Loucy (cell line): Measurements from ENCODE around the gene LRBA.

Experiments used
- H2AFZ ChIP-seq: fragments of 200-600 bp; sonication (generic); 2 replicates; pipeline ENCODE4 v1.6.0; 2016; ENCODE audit warnings: antibody characterized with exemption, mild to moderate bottlenecking, low read length, moderate library complexity
- H3F3A ChIP-seq: fragments of 200-600 bp; 2 replicates; pipeline ENCODE4 v1.6.0; 2016; ENCODE audit warnings: antibody characterized with exemption, low read depth, mild to moderate bottlenecking
- H3K27me3 ChIP-seq: fragments of 200-600 bp; sonication (generic); 2 replicates; pipeline ENCODE4 v1.6.1; 2014; ENCODE audit warnings: low read length, mild to moderate bottlenecking; ENCODE audit not compliant: insufficient read depth, poor library complexity, severe bottlenecking
- H3K36me3 ChIP-seq: fragments of 200-600 bp; sonication (generic); 2 replicates; pipeline ENCODE4 v1.6.1; 2016; ENCODE audit warnings: low read length; ENCODE audit not compliant: insufficient read depth
- H3K4me1 ChIP-seq: fragments of 200-600 bp; sonication (generic); 2 replicates; pipeline ENCODE4 v1.5.1; 2014; ENCODE audit warnings: low read length, mild to moderate bottlenecking; ENCODE audit not compliant: insufficient read depth, poor library complexity, severe bottlenecking
- H3K4me2 ChIP-seq: fragments of 200-600 bp; sonication (generic); 2 replicates; pipeline ENCODE4 v1.6.0; 2014; ENCODE audit warnings: antibody characterized with exemption, low read length, low read depth, mild to moderate bottlenecking; ENCODE audit not compliant: poor library complexity, severe bottlenecking
- H3K4me3 ChIP-seq: fragments of 200-600 bp; sonication (generic); 2 replicates; pipeline ENCODE4 v1.5.1; 2014; ENCODE audit warnings: low read length, mild to moderate bottlenecking, mixed read lengths; ENCODE audit not compliant: poor library complexity, severe bottlenecking
- H3K79me2 ChIP-seq: fragments of 200-600 bp; sonication (generic); 2 replicates; pipeline ENCODE4 v1.6.1; 2014; ENCODE audit warnings: low read length; ENCODE audit not compliant: insufficient read depth
- H3K9ac ChIP-seq: fragments of 200-600 bp; sonication (generic); 2 replicates; pipeline ENCODE4 v1.6.0; 2014; ENCODE audit warnings: mild to moderate bottlenecking, low read depth, low read length, moderate library complexity; ENCODE audit not compliant: poor library complexity, severe bottlenecking
- H3K9me2 ChIP-seq: fragments of 200-600 bp; sonication (generic); replicated peaks from 2 replicates; pipeline ENCODE4 v1.6.1; 2016; ENCODE audit warnings: low read depth, low read length, mixed read lengths
- H3K9me3 ChIP-seq: fragments of 200-600 bp; sonication (generic); 2 replicates; pipeline ENCODE4 v1.6.1; 2014; ENCODE audit warnings: mild to moderate bottlenecking, antibody characterized with exemption, low read length, low read depth; ENCODE audit not compliant: insufficient read depth
- H4K20me1 ChIP-seq: fragments of 200-600 bp; sonication (generic); 2 replicates; pipeline ENCODE4 v1.6.0; 2014; ENCODE audit warnings: antibody characterized with exemption, low read length, mild to moderate bottlenecking; ENCODE audit not compliant: insufficient read depth, poor library complexity, severe bottlenecking
- EZH2phosphoT487 ChIP-seq: fragments of 200-600 bp; IDR thresholded peaks from 2 replicates; pipeline ENCODE4 v1.6.1; 2018; ENCODE audit warnings: antibody characterized with exemption, mild to moderate bottlenecking, moderate library complexity, borderline replicate concordance
- TF ChIP-seq, protein P1 (sequence below): fragments of 200-600 bp; sonication (generic); conservative IDR thresholded peaks from 2 replicates; pipeline ENCODE4 v1.5.1; 2014; ENCODE audit warnings: mild to moderate bottlenecking, antibody characterized with exemption, low read length

LRBA gene

DNA sequence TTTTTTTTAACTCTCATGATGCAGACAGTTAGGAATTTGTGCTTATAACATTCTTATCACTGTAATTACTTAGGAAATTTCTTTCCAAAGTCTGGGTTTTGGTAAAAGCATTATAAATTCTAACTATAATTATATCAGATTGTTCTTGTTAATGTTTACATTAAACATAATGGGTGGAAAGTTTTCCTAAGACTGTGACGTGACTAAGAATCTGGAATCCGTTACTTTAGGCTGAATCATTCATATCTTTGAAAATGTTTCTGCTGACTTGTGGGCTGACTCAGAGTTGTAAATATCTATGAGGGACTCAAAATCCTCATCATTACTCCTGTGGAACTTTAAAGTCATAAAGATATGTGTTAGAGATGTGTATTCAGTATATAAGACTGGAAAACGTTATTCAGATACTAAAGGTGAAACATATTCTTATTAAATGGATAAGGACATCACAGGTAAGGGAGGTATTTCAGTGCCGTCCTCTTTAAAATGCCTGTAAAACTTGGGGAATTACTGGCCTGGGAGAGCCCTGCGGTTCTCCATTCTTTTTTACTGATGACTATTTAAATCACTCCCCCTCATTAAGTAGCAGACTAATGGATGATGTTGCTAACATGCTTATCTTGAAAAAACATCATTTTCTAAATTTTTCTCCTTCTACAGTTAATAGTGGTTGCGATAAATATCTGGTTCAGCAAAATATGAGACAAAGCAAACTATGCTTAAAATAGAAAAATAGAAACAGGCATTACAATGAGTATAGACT lies 777.8 kb downstream of the LRBA start:
- Histone ChIP-seq H3K79me2 (no peaks in the 10 kb centered on the region), H4K20me1 (no peaks in the 10 kb centered on the region), H2AFZ (no peak overlapping the region), H3K9me2 (no peaks in the 10 kb centered on the region), H3K4me3 (no peak overlapping the region), H3F3A (no peaks in the 10 kb centered on the region), H3K4me2 (no peak overlapping the region), H3K9ac (no peak overlapping the region), H3K9me3 (no peaks in the 10 kb centered on the region), H3K4me1 (no peaks in the 10 kb centered on the region), H3K36me3 (no peaks in the 10 kb centered on the region), H3K27me3 (no peaks in the 10 kb centered on the region)
- TF ChIP-seq EZH2phosphoT487: no peak
- TF ChIP-seq, protein P1, sequence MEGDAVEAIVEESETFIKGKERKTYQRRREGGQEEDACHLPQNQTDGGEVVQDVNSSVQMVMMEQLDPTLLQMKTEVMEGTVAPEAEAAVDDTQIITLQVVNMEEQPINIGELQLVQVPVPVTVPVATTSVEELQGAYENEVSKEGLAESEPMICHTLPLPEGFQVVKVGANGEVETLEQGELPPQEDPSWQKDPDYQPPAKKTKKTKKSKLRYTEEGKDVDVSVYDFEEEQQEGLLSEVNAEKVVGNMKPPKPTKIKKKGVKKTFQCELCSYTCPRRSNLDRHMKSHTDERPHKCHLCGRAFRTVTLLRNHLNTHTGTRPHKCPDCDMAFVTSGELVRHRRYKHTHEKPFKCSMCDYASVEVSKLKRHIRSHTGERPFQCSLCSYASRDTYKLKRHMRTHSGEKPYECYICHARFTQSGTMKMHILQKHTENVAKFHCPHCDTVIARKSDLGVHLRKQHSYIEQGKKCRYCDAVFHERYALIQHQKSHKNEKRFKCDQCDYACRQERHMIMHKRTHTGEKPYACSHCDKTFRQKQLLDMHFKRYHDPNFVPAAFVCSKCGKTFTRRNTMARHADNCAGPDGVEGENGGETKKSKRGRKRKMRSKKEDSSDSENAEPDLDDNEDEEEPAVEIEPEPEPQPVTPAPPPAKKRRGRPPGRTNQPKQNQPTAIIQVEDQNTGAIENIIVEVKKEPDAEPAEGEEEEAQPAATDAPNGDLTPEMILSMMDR: no peak

DNA sequence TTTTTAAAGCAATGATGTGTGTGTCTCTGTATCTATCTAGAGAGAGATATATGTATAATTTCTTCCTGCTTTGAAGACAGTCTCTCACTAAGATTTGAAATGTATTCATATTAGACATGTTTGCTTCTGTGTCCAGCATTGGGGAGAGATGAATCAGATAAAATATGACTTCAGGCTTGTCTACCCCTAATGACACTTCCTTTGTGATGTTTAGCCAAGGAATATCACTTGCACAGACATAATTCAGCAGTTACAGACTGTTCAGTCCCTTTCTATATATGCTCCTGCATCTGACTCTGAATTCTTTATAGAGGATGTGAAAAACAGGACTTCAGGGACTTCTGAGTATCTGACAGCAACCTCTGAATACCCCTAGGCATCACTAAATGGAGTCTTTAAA lies 778.5 kb downstream of the LRBA start:
- H3K4me2 ChIP-seq: no peak overlapping the region
- H3K9me2 ChIP-seq: no peaks in the 10 kb centered on the region
- H3K9ac ChIP-seq: no peak overlapping the region
- H3K4me1 ChIP-seq: no peaks in the 10 kb centered on the region
- no peaks in the 10 kb centered on the region for H3K27me3 ChIP-seq
- no peak overlapping the region for H3K4me3 ChIP-seq
- H3F3A ChIP-seq: no peaks in the 10 kb centered on the region
- H2AFZ ChIP-seq: no peak overlapping the region
- no peaks in the 10 kb centered on the region for H3K79me2 ChIP-seq
- no peaks in the 10 kb centered on the region for H3K36me3 ChIP-seq
- no peaks in the 10 kb centered on the region for H4K20me1 ChIP-seq
- TF ChIP-seq, protein P1: no peak
- TF ChIP-seq EZH2phosphoT487: no peak
- no peaks in the 10 kb centered on the region for H3K9me3 ChIP-seq

DNA sequence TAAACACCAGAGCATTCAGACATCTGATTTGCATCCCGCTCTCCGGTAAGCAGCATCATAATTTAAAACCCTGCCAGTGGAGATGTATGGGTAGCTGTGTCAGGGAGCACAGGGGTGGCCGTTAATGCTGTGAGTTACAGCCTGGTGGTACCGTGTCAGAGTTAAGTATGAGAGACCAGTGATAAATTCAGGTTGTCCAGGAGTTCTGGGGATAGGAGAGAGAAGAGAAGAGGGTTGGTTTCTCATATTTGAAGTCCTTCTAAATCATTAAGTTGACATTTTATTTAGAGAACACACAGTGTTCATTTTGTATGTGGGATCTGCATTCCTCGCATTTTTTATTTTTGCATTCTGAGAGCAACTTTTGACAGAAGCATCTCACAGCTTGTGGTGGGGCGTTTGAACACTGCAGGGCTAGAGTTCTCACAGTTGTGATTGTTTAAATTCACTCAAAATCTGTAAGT lies 779.2 kb downstream of the LRBA start:
- no peak overlapping the region for H3K9ac ChIP-seq
- H3F3A ChIP-seq: no peaks in the 10 kb centered on the region
- no peak overlapping the region for H3K4me2 ChIP-seq
- H3K36me3 ChIP-seq: no peaks in the 10 kb centered on the region
- no peaks in the 10 kb centered on the region for H3K27me3 ChIP-seq
- no peaks in the 10 kb centered on the region for H3K79me2 ChIP-seq
- no peaks in the 10 kb centered on the region for H3K4me1 ChIP-seq
- H2AFZ ChIP-seq: no peak overlapping the region
- H4K20me1 ChIP-seq: no peaks in the 10 kb centered on the region
- no peak overlapping the region for H3K4me3 ChIP-seq
- no peaks in the 10 kb centered on the region for H3K9me3 ChIP-seq
- TF ChIP-seq, protein P1: no peak
- TF ChIP-seq EZH2phosphoT487: no peak
- H3K9me2 ChIP-seq: no peaks in the 10 kb centered on the region
